HTR-8/SVneo (cell line): Measurements from ENCODE around the gene WAPL.

ENCODE experiments used
- DNase-seq: peaks from one replicate; pipeline ENCODE4 v3.0.0; 2011; ENCODE audit warnings: low spot score, mixed read lengths; ENCODE audit not compliant: insufficient read length
- FAIRE-seq: peaks from 2 replicates; lab custom pipeline; 2011; peaks lifted over from hg19 to GRCh38; lab: Jason Lieb, UNC

WAPL gene

DNA sequence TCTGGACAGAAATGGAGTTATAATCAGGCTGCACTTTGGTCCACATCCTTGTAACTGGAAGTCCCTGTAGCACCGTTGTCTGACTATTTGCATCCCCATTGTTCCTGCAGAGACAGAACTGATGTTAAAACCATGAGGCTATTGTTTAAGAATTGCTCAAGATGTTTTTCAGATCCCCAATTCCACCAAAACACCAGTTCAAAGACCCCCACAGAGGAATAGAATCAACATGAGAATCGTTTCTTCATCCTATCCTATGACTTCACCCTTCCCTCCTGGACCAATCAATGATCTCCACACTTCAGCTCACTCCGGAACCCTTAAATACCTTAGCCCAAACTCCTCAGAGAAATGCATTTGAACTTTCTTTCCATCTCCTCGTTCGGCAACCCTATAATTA, 97.9 kb downstream of the WAPL start:
- FAIRE-seq, result no peak

GRCh38 chr10:86419101-86419500, 102.5 kb downstream of the WAPL start:
- FAIRE-seq, result no peak
- DNase-seq, result no peak

More for the DNA sequence above, 97.9 kb downstream of the WAPL start:
- DNase-seq, result no peak

DNA sequence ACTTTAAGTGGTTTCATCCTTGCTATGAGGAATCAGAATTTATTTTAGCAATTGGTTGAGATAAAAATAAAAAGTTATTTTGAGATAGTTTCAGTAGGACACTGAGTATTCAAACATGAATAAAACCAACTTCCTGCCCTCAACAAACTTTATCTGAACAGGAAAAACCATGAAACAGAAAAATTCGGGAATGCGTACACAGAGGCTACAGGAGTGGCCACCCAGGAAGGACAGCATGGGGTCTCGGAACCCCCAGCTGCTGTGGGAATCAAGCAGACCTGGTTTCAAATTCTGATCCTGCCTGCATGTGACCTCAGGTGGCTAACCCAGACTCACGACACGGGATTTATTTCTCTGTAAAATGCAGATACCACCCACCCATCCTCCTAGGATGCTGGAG, 106.0 kb downstream of the WAPL start:
- no peak for FAIRE-seq
- DNase-seq, result no peak

DNA sequence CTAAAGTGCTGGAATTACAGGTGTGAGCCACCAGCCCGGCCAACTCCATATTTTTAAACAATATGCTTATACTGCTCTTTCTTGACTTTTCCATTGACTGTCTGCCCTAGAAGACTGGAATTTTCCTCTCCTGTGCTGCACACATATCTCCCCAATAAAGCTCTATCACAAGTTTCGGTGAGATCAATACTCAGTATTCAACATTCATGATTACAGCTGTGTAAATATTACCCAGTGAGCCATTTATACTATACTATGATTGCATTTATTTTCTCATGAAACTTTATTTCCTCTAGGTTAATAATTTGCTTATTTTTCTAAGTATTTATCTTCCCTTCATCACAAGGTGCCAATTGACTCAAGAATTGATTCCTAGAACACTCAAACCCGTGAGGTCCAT, 106.5 kb downstream of the WAPL start:
- DNase-seq (no peak), FAIRE-seq (no peak)

DNA sequence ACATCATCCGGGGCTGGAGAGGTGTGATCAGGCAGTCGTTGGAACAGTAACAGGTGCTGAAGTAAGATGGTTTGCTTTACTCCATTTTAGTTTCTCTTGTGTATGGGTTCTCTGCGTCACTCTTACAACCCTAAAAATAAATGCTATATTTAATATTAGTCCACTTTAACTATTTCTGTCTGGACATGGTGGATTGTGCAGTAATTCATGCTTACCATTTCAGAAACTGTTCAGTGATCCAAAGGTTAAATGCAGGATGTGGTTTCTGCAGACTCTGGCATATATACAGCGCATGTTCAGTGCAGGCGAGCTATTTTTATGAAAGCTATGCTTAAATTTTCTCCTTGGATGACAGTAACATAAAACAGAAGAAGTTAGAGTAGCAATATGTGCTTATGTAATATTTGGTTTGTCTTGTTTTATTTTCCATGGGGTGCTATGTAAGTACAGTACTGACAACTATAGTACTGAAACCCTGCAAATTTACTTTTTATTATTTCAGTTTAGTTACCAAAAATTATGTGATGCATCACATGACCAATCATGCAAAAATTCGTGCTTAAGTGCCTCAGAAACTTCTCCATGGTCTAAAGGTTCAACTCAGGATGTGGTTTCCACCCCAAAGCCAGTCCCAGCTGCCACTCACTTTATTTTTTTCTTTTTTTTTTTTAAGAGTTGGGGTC, 108.4 kb downstream of the WAPL start:
- DNase-seq (no peak), FAIRE-seq (no peak)

- FAIRE-seq, result no peak
- no peak for DNase-seq
These were observed 109.6 kb downstream of the WAPL start for GRCh38 chr10:86411852-86412560.

DNA sequence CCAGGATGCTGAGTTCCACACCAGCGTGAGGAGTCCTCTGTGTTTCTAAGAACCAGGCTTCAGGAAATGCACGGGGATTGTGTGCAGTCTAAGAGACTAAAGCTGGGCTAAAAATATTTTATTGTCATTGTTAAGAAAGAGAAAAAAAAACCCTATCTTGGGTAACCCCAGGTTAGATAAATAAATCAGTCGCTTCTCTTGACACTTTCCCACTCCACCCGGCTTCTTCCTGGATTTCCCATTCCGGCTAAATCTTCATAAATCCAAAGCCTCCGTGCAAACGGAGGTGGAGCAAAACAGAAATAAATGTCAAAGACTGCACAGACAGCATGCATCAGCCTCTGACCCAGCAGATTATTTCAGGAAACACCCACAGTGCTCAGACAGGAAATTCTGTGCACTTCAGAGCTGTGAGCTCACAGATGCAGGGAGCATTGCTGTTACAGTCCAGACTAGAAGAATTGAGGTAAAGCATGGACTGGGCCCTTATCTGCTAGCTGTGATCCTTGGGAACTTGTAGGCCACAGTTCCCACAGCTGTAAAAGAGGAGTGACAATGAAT, 110.2 kb downstream of the WAPL start:
- peak; percentile 60 for DNase-seq
- no peak for FAIRE-seq

DNA sequence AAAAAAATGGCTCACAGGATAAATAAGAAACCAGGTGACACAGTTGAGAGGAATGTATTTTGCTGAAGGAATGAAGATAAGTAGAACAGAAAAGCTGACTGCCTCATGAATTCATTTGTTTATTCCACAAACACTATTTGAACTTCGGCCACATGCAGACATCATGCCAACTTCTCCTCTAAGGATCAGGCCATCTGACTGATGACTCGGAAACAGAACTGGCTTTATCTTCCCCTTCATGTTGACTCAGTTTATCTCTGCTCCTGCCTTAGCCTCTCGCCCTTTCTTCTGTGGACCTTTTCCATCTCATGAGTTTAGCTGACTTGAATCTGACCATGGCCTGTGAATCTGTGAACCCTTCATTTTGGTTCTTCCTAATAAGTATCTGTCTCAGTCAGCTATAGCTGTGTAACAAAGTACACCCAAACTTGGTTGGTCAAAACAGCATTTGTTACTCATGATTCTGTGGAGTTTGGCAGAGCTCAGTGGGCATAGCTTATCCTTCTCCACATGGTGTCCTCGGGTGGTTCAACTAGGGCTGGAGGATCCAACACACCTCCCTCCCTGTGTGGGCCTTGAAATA, 111.0 kb downstream of the WAPL start:
- DNase-seq (no peak), FAIRE-seq (peak; percentile 42)

- no peak for FAIRE-seq
- no peak for DNase-seq
These were observed 112.4 kb downstream of the WAPL start for GRCh38 chr10:86409183-86409582.

- DNase-seq (no peak), FAIRE-seq (no peak)
These were observed 118.3 kb downstream of the WAPL start for GRCh38 chr10:86403183-86403797.

DNA sequence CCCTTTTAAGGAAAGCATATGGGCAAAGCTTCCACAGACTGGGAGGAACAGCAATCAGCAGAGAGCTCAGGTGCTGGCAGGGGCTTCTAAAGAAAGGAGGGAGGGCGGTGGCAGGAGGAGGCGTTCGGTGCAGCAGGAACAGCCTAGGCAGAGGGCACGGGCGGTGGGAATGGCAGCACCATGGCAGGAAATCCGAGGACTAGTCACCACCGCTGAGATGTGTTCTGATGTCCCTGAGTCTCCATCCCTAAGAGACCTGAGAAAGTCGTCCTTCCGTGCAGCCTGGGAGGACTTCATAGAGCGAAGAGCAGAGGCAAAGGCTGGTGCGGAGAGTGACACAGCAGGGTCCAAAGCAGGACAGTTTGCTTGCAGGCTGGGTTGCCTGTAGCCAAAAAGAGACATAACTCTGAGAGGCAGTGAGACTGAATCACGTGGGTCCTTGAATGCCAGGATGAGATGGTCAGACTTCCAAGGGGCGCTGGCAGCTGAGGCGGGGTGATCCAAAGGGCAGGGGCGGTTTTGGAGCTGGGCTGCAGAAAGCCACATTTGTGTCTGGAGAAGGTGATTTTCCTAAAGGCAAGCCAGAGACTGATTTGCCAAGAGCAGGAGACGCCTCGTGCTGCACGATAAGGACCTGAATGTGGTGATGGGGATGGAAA, 119.2 kb downstream of the WAPL start:
- FAIRE-seq, result no peak
- no peak for DNase-seq

GRCh38 chr10:86401588-86402282, 119.9 kb downstream of the WAPL start:
- FAIRE-seq (no peak), DNase-seq (no peak)

- peak; percentile 40 for DNase-seq
- no peak for FAIRE-seq
These were observed 120.6 kb downstream of the WAPL start for GRCh38 chr10:86400705-86401587.

GRCh38 chr10:86399879-86400704, 121.5 kb downstream of the WAPL start:
- FAIRE-seq (peak; percentile 76), DNase-seq (peak; percentile 95)

DNA sequence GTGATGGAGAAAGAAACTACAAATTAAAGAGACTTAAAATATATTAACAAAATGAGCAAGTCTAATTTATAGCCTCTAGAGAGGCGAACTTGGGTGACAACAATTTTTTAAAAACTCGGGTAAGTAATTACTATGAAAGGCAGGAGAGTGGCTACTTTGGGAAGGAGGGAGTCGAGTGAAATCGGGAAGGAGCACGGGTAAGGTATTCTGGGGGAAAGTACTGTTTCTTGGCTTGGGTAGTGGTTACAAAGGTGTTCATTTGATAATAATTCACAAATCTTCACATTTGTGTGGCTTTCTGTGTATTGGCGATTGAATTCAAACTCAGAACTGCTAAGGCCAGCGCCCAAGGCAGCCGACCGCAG, 122.1 kb downstream of the WAPL start:
- DNase-seq (no peak), FAIRE-seq (no peak)

DNA sequence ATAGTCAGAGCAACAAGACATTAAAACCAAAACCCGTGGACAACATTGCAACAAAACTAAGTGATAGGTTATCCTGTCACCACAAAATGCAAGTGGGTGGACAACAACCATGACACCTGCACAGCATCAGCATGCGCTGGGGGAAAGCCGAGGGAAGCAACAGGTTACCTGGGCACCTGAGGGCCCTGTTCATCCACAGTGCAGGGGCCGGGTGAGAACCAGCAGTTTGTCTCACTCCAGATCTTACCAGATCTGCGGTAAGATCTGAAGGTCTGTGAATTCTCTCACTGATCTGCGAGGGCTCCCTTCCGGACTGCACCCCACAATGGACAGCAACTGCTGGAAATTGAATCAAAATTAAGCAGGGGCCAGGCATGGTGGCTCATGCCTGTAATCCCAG, 124.5 kb downstream of the WAPL start:
- FAIRE-seq (no peak), DNase-seq (no peak)

- DNase-seq (no peak), FAIRE-seq (no peak)
These were observed 127.6 kb downstream of the WAPL start for GRCh38 chr10:86393862-86394455.

GRCh38 chr10:86393362-86393761, 128.2 kb downstream of the WAPL start:
- FAIRE-seq, result no peak
- DNase-seq, result no peak
